ENCODE data around the gene SPATA9. TPM values are rescaled to one million over a fixed set of nuclear protein-coding genes. Genes with fewer than 3 reads are reported as not detected.

The SPATA9 gene
- total and polyA plus RNA-seq, 9 of the 15 experiments (the other 6 are each of a cell fraction or from before 2014, with no cell fraction given): 0.16 to 5.5 (median 0.39) TPM; not detected in 3

DNA sequence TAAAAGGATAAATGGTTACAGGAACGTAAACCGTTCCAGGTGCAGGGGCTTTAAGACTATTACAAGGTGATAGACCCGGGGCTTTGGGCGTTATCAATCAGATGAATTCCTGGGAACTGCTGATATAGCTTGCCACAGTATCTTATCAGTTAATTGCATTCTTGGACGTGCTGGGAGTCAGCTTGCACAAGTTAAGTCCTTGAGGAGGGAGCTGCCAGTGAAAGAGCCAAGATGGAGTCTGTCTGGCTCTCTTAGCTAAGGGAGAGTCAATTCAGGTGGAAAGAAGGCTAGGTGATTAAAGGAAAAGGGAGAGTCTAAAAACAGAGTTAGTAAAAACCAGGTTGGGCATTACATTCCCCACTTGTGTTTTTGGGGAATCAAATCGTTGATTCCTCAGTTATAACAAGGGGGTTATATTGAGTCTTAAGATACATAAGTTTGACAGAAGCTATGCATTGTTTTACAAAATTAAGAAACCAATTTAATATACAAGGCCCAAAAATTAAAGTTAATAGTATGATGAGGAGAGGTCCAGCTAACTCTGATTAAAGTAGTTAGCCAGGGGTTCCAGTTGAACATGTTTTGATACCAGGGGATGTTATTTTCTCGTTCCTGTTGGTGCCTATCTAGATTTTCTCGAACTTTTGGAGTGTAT, 24.9 kb upstream of the SPATA9 start (continued):
- TF ChIP-seq, protein P1, sequence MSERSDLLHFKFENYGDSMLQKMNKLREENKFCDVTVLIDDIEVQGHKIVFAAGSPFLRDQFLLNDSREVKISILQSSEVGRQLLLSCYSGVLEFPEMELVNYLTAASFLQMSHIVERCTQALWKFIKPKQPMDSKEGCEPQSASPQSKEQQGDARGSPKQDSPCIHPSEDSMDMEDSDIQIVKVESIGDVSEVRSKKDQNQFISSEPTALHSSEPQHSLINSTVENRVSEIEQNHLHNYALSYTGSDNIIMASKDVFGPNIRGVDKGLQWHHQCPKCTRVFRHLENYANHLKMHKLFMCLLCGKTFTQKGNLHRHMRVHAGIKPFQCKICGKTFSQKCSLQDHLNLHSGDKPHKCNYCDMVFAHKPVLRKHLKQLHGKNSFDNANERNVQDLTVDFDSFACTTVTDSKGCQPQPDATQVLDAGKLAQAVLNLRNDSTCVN (CRISPR knock-in tag; IDR thresholded peaks at IDR 0.05): peak; percentile 94; the same call in 1 of the 2 replicates
- TF ChIP-seq HSF4 (CRISPR knock-in tag; IDR thresholded peaks at IDR 0.05; ENCODE audit: borderline replicate concordance): peak; percentile 95; the same call in 1 of the 2 replicates
- TF ChIP-seq HBP1 (CRISPR knock-in tag; IDR thresholded peaks at IDR 0.05): peak; percentile 93
- peak; percentile 88; the same call in 1 of the 2 replicates for TF ChIP-seq RHOXF2B (CRISPR knock-in tag; conservative IDR thresholded peaks at IDR 0.05)
- TF ChIP-seq HMG20A (CRISPR knock-in tag; conservative IDR thresholded peaks at IDR 0.05): 0 out of 2 replicates have a peak, but pooled peaks have one; percentile 77
- peak; percentile 93 for TF ChIP-seq ATF4 (CRISPR knock-in tag; IDR thresholded peaks at IDR 0.05)
- TF ChIP-seq THAP7 (CRISPR knock-in tag; IDR thresholded peaks at IDR 0.05): peak; percentile 57; the same call in 1 of the 2 replicates
- TF ChIP-seq OTX1 (CRISPR knock-in tag; IDR thresholded peaks at IDR 0.05): peak; percentile 79; the same call in 1 of the 2 replicates
- TF ChIP-seq PTRF (tag; IDR thresholded peaks at IDR 0.05): peak; percentile 95
